Measurements from ENCODE around the gene WTIP.
"Not testable (repeated sequence)": the region's sequence is repeated elsewhere in the genome, so short reads cannot be mapped to it uniquely, and the experiment has no call there.

Gene WTIP

GRCh38 chr19:34480971-34481841, at the start of gene WTIP:
Gene WTIP, plus strand, starts transcription at chr19:34481758. Its CDS starts 217 bp downstream, at chr19:34481975.
- DNase-seq, result peak; percentile 84

DNA sequence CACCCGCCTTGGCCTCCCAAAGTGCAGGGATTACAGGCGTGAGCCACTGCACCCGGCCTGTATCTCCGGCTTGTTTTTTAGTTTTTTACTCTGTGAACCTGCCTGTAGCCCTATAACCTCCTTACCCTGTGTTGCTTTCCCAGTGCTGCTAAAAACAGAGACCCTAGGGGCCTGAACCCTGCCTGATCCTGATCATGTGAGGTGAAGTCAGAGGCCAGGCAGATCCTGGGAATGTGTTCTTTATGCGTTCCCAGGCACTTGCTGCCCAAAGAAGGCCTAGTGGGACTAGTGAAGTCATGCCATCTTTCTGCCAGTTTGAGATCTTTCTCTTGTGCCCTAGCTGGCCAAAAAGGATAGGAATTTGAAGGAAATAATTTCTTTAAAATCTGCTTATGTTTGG, 48.8 kb upstream of the WTIP start:
- no peak for DNase-seq

DNA sequence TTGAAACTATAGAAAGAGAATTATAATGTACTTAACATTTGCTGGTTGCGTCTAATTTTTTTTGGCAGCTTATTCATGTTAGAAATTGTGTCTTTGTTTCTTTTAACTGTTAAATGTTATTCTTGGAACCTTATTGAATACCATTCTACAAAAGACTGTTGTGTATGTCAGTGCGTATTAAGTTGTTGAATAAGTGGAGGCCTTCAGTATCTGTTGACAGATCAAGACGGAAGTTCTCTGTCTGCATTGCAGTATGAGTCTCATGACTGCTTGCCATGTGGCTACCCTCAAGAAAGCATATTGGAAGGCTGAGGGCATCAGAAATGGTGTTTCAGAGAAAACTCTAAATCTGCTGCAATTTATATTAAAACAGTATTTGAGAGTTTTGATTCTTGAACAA, 44.8 kb upstream of the WTIP start:
- no peak for DNase-seq

DNA sequence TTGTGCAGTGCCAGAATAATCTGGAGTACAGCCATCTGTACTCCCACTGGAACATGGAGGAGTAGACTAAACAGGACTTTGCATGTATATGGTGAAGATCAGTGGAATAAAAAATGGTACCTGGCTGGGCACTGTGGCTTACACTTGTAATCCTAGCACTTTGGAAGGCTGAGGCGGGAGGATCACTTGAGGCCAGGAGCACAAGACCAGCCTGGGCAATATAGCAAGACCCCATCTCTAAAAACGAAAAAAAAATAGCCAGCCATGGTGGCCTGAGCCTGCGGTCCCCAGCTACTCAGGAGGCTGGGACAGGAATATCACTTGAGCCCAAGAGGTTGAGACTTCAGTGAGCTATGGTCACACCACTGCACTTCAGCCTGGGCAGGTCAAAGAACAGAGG, 33.4 kb upstream of the WTIP start:
- no peak for DNase-seq

GRCh38 chr19:34452723-34453122, 28.8 kb upstream of the WTIP start:
- DNase-seq, result no peak

DNA sequence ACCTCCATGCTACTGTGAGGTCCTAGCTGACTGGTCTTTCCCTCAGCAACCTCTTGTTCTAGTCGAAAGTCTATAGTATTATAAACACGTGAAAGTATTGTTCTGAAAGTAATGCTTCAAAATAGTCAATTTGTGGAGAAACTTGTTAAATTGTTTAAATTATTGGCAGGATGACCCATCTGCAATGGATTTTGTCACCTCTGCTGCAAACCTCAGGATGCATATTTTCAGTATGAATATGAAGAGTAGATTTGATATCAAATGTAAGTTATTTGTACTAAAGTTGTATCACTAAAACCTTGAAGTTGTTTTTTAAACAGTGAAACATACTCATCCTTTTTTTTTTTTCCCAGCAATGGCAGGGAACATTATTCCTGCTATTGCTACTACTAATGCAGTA, 27.5 kb upstream of the WTIP start:
- DNase-seq, result no peak

DNA sequence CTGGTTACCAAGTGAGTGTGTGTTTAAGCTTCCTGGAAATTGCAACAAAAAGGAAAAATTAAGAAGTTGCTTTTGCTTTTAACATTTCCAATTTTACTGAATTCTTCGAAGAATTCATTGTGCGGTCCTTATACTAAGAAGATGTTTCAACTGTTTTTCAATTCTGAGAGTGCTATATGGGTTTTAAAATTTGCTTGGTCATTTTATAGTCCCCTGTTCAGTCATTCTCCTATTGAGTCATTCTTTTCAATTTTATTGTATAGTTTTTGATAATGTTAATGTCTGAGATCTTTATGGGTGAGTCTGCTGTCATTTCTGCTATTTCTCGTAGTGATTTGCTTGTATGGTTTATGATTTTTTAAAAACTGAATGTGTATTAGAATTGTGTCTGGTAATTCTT, 26.9 kb upstream of the WTIP start:
- DNase-seq, result no peak

GRCh38 chr19:34455783-34456480, 25.6 kb upstream of the WTIP start:
- not testable (repeated sequence) for DNase-seq

DNA sequence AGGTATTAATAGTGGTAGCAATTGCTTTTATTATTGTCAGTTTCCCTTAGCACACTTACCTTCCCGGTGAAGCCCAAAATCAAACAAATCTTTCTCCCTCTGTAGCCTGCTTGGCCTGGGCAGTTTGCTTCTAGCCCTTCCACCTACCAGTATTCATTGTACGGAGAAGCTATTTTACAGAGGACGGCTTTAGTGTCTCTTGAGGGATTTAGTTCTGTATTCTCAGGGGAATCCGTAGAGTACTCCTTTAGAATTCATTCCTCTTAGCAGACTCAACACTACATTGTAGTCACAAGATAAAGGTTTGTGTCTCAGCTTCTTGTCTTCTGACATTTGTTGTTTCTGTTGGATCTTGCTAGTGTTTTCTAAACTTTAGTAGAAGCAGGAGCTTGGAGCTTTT, 24.1 kb upstream of the WTIP start:
- DNase-seq, result no peak

DNA sequence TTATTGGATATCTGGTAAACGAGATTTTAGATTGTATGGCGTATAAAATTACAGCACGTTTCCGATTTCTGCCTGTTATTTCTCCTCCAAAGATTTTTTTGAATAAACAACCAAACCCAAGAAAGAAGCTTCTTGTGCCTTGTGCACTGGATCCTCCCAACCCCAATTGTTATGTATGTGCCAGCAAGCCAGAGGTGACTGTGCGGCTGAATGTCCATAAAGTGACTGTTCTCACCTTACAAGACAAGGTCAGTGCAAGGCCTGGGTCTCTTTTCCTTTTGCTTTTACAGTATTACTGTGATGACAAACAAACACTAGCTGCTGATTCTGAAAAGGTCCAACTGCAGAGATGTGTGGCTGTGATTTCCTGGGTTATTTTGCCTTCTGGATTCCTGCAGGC, 22.9 kb upstream of the WTIP start:
- no peak for DNase-seq

GRCh38 chr19:34459614-34460013, 21.9 kb upstream of the WTIP start:
- DNase-seq, result no peak

DNA sequence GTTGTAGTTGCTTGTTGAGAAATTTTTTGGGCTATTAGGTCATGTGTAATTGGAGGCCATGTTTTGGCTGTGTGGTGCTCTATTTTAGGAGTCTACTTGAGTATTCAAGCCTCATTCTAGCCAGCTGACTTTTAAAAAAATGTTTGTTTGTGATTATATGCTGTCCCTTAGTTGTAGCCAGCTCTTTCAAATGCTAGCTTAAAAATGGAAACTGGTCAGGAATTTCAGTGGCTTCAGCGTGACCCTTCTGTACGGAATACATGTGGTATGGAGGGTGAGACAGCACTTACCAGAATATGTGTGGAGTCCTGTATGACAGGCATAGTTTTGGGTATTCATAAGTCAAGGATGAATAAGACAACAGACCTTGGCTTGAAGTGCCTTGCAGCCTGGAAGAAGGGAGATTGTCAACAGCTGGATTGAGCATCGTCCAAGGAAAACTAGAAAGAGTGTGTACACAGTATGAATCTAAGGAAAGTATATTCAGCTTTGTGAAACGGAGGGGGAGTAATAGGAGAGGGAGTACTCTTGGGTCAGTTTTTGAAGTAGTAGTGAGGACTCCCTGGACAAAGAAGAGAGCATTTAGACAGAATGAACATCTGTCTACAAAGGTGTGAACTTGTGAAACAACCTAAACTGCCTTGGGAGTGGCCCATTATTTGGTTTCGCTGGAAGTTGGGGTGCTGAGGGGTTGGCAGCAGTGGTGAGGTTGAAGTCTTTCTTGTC, 20.0 kb upstream of the WTIP start:
- no peak for DNase-seq

DNA sequence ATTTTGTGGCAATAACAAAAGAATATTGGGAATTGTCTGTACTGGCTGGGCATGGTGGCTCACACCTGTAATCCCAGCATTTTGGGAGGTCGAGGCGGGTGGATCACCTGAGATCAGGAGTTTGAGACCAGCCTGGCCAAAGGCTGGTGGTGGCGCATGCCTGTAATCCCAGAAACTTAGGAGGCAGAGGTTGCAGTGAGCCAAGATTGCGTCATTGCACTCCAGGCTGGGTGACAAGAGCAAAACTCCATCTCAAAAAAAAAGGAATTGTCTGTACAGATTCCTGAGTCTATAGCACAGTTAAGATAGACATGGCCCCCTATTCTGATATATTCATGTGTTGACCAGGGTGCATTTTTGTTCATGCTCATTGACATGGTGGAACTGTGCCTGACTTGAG, 16.8 kb upstream of the WTIP start:
- not testable (repeated sequence) for DNase-seq

- DNase-seq, result no peak
Observed at GRCh38 chr19:34468409-34468808, 13.1 kb upstream of the WTIP start.

DNA sequence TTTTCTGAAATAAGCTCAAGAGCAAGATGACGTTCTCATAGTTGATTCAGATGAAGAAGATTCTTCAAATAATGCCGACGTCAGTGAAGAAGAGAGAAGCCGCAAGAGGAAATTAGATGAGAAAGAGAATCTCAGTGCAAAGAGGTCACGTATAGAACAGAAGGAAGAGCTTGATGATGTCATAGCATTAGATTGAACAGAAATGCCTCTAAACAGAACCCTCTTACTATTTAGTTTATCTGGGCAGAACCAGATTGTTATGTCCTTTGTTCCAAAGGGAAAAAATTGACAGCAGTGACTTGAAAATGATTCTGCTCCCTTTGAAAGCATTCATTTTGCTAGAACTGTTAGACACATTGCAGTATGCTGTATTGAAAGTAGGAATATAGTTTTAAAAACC, 12.5 kb upstream of the WTIP start:
- not testable (repeated sequence) for DNase-seq

GRCh38 chr19:34471906-34472700, 9.5 kb upstream of the WTIP start:
- no peak for DNase-seq

DNA sequence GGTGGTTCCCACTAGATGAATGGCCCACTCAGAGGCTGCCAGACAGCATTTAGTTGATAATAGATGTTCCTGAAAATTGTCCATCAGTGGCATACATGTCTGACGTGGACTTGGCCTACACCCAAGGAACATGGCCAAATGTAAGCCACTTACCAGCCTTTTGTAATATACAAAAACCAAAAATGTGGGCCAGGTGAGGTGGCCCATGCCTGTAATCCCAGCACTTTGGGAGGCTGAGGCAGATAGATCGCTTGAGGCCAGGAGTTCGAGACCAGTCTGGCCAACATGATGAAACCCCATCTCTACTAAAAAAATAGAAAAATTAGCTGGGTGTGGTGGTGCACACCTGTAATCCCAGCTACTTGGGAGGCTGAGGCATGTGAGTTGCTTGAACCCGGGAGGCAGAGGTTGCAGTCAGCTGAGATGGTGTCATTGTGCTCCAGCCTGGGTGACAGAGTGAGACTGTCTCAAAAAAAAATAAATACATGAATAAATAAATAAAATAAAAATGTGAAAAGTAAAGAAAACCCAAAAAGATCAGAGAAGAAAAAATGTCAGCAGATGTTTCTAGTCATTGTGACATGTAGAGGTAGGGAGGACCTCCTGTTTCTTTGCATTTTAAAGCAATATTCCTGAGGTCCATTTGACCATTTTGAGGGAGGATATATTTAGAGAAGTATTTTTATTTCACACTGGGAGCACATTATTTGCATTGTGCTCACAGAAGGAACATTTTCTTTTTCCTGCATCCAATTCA, 7.1 kb upstream of the WTIP start:
- no peak for DNase-seq

GRCh38 chr19:34475026-34475974, 6.3 kb upstream of the WTIP start:
- peak; percentile 63 for DNase-seq

GRCh38 chr19:34475975-34476594, 5.5 kb upstream of the WTIP start:
- DNase-seq, result no peak

DNA sequence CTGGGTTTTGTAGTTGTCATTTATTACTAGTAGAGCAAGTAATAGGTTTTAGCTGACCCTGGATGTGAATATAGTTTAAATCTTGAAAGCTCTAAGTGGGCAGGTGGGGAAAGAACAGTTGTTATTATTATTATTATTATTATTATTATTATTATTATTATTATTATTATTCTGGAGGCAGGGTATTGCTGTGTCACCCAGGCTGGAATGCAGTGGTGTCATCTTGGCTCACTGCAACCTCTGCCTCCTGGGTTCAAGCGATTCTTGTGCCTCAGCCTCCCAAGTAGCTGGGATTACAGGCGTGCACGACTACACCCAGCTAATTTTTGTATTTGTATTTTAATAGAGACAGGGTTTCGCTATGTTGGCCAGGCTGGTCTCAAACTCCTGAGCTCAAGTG, 3.1 kb upstream of the WTIP start:
- not testable (repeated sequence) for DNase-seq
